ENCODE data around the gene SLC16A9.
"Not testable (repeated sequence)": the region's sequence is repeated elsewhere in the genome, so short reads cannot be mapped to it uniquely, and the experiment has no call there.

SLC16A9 gene

DNA sequence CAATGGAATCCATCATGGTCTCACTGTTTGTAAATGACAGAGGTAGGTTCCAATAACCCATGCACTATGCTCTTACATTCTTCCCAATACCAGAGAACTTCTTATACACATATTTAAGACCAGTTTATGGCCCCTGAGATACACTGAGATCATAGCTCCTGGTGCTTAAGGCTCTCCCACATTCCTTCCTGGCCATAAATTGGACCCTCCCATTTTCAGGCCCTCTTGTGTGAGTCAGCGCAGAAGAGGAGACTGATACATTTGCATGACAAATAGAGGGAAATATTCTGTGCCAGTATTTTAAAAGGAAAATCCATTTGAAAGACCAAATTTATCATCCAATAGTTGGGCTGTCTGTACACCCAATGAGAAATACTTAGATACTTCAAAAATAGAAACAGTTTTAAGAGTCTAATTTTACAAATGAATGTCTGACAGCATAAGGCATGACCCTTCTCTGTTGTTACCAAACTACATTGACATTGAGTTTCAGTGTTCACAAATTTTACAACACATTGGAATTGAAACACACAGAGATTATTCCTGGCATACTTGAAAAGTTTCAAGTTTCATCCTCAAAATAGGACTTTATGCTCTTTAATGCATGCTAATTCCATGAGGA is 35.3 kb downstream of the SLC16A9 start:
- DNase-seq (ENCODE audit: low spot score): no peak

DNA sequence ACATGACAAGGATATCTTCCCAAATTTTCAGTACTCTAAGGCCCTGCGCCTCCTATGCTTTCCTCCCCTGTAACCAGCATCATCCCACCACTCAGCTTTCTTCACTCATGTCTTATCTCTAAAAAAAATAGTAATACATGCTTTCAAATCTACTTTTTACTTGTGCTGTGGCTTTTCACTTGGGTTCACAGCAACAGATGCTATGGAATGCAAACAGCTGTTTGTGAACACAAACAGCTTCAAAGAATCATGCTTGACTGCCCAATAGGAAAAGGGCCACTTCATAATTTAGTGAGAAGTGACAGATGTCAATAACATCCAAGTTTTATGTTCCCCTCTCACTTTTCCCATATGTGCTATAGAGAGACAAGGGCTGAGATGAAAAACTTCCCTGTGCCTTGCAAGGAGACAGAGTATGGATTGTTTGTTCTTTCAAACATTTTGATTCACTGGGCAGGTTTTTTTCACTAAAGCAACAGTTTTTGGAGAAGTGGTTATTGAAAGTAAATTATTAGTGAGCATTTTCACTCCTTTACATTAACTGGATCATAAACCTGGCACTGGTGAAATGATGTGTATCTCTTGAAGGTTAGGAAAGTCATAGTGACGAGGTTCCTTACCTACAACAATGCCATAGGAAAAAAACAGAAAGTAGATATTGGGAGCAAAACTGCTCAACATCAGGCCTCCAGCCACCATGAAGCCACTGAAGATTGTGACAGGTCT is 37.3 kb downstream of the SLC16A9 start:
- DNase-seq (ENCODE audit: low spot score): no peak

DNA sequence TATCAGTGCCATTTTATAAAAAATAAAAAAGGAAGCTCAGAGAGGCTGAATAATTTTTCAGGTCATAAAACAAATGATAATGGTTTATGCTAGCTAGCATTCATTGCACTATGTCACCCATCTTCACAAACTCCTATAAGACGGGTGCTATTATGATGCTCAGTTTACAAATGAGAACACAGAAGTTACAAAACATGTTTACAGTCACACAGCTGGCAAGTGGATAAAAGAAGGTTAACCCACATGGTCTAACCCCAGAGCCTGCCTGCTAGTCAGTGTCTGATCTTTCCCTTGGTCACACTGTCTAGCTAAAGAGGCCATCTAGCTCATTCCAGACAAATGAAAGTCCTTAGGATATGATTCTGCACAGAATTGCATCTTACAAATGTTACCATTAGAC is 39.4 kb downstream of the SLC16A9 start:
- no peak for DNase-seq (ENCODE audit: low spot score)

DNA sequence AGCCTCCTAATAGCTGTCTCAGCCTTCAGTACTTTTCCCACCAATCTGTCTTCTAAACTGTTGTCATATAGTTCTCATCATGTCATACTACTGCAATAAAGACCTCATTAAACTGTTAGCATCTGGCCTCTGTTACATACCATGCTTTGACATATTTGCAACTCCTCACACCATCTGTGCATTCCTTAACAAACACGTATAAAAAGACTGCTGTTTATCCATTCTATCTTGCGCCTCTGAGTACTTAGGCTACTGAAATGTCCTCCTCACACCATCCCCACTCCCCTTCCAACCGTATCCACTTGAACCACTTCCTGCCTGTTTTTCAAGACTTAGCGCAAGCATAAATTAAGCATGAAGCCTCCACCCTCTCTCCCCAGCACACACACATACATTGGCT is 41.6 kb downstream of the SLC16A9 start:
- DNase-seq (ENCODE audit: low spot score): no peak

DNA sequence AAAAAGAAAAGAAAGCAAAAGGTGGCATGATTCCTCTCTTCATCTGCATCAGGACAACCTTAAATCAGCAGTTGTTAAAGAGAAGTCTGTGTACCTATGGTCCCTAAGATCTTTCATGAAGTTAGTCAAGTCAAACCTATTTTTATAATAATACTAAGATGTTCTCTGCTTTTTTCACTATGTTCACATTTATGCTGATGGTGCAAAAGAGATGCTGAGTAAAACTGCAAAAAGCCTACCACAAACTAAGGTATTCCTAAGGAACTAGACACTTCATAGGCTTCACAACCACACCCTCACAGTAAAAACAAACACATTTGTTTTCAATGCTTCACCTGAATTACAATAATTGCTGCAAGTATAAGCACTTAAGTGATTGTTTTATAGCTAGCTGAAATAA is 43.3 kb downstream of the SLC16A9 start:
- DNase-seq (ENCODE audit: low spot score): no peak

DNA sequence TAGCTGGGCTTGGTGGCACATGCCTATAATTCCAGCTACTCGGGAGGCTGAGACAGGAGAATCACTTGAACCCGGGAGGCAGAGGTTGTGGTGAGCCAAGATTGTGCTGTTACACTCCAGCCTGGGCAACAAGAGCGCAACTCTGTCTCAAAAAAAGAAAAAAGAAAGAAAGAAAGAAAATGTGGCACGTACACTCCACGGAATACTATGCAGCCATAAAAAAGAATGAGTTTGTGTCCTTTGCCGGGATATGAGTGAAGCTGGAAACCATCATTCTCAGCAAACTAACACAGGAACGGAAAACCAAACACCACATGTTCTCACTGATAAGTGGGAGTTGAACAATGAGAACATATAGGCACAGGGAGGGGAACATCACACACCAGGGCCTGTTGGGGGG is 46.4 kb downstream of the SLC16A9 start:
- DNase-seq (ENCODE audit: low spot score): not testable (repeated sequence)

DNA sequence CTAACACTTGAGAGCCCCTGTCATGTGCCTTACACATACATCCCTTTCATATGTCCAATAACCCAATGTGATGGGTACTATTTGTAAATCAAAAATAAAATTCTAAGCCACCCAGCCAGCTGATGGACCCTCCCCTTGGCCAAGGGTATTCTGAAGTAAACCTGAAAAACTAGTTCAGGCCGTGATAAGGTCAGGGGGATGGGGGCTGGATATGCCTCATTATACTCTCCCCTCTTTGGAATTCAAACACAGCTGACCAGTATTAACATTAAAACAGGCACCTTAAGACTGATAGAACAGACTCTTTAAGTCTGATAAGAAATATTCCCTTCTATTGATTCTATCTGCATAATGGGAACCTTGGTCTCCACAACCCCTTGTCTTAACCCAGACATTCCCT is 51.9 kb downstream of the SLC16A9 start:
- no peak for DNase-seq (ENCODE audit: low spot score)

DNA sequence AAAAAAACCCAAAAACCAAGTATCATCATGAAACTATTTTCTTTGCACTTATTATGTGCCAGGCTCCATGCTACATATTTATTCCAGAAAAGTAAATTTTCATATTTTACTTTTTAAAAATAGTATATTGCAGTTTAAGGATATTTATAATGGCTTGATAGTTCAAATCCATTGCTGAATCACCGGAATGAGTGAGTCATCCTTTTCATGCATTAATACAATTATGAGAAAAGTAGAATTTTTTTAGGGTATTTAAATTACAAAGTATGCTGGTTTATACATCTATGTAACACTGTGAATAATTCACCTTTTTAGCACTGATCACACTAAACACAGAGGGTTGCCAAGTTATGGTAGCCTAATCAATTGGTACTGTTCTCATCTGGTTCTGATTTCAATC is 54.3 kb downstream of the SLC16A9 start:
- DNase-seq (ENCODE audit: low spot score): no peak

DNA sequence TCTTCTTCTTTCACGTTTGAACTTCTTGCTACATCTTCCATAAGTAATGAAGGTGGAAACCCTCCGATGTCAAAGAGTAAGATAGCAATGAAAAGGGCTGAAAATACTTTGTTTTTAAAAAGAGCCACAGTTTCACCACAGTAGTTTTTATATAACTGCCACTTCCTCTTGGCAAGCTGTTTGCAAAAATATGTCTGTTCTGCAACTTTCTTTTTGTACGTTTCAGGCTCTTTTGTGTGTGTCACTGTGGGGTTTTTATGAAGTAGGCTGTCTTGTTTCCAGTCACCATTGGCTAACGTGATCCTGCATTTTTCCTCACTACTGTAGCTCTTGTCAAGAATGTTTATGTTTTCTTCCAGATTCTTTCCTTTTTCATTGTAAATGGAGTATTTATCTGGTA is 55.6 kb downstream of the SLC16A9 start:
- DNase-seq (ENCODE audit: low spot score): no peak

DNA sequence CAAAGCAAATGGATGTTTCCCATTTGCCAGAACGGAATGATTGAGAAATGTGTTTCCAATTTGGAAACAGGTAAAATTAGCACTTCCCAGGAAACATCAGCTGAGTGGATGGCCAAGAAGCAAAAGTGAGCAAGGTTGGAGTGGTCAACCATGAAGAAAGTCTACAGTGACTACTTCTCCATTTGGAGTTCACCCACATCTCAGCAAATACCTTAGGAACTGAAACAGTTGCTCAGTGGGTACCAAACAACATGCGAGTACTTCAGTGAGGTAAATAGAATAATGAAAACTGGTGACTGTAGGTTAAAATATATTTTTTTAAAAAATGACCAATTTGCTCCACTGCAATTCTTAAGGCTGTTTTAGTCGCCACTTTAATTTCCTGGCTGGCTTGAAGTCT is 57.7 kb downstream of the SLC16A9 start:
- no peak for DNase-seq (ENCODE audit: low spot score)

GRCh38 chr10:59649606-59650346 is 59.9 kb downstream of the SLC16A9 start:
- DNase-seq (ENCODE audit: low spot score): no peak

- peak; percentile 15 for DNase-seq (ENCODE audit: low spot score)
Measured at GRCh38 chr10:59648711-59649201, 60.9 kb downstream of the SLC16A9 start.

DNA sequence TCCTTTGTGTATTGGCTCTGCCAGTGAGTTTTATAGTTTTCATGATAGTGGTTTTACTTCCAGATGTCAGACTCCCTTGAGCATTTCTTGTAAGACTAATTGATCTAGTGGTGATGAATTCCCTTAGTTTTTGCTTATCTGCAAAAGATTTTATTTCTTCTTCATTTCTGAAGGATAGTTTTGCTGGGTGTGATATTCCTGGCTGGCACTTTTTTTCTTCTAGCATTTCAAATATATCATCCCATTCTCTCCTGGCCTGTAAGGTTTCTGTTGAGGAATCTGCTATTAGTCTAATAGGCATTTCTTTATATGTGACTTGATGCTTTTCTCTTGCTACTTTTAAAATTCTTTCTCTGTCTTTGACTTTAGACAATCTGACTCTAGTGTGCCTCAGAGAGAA is 64.8 kb downstream of the SLC16A9 start:
- DNase-seq (ENCODE audit: low spot score): no peak

- not testable (repeated sequence) for DNase-seq (ENCODE audit: low spot score)
Measured at GRCh38 chr10:59641688-59642087, 68.0 kb downstream of the SLC16A9 start.

DNA sequence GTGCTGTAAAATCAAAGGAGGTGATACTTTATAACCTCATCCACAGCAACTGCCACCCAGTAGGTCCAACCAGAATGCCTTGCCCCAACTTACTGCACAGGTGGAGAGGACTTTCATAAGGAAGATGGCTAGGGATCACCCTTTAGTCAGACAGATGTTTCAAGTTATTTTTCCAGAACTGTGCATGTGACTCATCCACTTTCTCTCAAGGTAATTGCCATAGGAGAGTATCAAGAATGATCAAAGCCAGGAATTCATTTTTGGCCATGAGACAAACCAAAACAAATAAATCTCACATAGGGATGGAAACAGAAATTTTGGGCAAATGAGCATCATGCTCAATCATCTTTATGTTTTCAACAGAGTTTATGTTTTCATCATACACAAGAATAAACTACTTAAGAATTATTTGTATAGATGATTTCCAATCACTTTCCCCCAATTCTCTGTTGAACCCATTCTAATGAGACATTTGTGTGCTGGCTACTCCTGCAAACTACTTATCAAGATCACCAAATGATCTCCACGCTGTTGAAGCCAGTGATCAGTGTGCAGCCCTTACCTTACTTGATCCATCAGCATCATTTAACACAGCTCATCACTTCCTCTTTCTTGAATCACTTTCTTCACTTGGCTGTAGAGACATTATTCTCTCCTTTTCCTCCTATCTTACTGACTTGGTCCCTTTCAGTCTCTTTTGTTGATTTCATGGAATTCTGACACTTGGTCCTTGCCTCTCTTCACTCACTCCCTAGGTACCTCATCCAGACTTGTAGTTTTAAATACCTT is 74.0 kb downstream of the SLC16A9 start:
- DNase-seq (ENCODE audit: low spot score): no peak

DNA sequence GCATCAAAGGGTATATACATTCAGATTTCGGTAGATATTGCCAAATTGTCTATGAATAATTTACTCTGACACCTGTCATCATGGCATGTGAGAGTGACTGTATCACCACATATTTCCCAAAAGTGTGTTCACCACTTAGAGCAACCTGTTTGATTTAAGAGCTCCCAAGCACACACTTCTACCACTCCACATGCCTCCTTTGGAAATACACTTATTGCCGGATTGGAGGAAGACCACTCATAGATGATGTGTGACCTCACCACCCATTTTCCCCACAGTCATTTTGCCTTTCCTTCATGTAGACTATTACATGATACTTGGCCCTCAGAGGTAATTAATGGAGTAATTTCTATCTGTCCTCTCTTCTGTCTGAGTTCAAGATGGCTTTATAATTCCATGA is 75.5 kb downstream of the SLC16A9 start:
- DNase-seq (ENCODE audit: low spot score): no peak

GRCh38 chr10:59633063-59633462 is 76.6 kb downstream of the SLC16A9 start:
- DNase-seq (ENCODE audit: low spot score): no peak

- no peak for DNase-seq (ENCODE audit: low spot score)
Measured at GRCh38 chr10:59631882-59632807, 77.5 kb downstream of the SLC16A9 start.

- DNase-seq (ENCODE audit: low spot score): no peak
Measured at GRCh38 chr10:59631237-59631636, 78.4 kb downstream of the SLC16A9 start.

DNA sequence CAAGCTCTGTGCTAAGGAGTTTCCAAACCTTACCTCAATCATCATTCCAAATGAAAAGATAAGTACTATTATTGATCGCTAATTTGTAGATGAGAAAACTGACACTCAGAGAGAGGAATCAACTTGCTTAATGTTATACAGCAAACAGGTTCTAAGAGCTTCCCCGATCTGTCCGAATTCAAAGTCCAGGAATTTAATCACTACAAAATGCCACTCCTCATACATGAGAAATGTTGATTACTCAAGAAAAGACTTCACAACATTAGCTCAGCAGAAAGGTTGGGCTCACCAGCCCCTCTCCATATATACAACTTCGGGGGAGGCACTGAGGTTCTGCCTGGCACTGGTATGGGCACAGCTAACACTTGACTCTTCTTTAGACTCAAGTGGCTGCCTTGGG is 80.7 kb downstream of the SLC16A9 start:
- DNase-seq (ENCODE audit: low spot score): no peak

DNA sequence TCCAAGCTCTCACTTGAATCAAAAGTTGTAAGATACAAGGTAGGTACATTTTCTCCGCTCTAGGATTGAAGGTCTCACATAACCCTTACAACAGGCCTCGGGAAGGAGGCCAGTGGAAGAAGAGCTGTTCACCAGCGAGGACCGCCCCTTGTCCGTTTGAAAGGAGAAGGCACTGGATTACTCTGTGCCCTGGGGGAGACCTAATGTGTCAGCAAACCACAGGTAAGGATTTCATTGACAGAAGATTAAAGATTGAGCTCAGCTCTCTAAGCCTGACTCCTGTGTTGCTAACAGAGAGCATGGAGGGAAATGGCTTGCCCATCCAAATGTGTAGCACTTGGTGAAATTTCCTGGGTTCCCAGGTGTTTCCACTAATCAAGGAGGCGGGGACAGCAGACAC is 81.2 kb downstream of the SLC16A9 start:
- no peak for DNase-seq (ENCODE audit: low spot score)

Data from cerebellar cortex (tissue), 1 donor.